Right hindlimb (tissue), 1 donor: ENCODE results near the gene ZNF526.
A peak's percentile ranks its signal among the peaks of the same experiment; 100 is the strongest.

ENCODE experiments used
- DNase-seq: peaks from one replicate; pipeline ENCODE4 v3.0.0-alpha.2; 2018

The ZNF526 gene

DNA sequence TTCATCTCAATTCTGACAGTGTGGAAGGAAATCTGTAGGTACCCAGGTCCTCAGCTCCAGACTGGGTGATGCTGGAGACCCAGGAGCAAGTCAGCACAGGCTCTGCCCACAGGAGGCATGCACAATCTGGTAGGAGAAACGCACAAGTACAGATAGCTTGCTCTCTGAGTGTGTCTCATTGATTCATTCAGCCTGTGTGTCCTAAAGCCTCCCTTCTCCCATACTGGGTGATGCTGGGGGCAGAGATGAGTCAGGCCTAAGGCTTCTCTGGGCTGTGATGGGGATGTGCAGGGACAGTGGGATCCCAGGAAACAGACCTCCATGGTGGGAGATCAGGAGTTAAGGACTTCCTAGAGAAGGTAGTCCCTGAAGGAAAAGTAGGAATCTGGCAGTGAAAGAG lies 6.8 kb downstream of the ZNF526 start:
- no peak for DNase-seq

DNA sequence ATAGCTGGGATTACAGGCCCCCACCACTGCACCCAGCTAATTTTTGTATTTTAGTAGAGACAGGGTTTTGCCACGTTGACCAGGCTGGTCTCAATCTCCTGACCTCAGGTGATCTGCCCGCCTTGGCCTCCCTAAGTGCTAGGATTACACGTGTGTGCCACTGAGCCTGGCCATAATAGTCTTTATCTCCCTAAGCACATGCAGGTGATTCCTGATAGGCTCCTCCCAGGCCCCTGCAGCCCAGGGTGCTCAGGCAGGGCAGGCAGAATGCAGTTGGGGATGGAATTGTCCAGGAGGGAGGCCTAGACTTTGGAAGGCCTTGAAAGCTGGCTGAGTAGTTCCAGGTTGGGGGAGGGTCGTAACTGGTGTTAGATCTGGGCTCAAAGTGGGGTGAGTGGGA lies 8.5 kb downstream of the ZNF526 start:
- DNase-seq, result no peak

DNA sequence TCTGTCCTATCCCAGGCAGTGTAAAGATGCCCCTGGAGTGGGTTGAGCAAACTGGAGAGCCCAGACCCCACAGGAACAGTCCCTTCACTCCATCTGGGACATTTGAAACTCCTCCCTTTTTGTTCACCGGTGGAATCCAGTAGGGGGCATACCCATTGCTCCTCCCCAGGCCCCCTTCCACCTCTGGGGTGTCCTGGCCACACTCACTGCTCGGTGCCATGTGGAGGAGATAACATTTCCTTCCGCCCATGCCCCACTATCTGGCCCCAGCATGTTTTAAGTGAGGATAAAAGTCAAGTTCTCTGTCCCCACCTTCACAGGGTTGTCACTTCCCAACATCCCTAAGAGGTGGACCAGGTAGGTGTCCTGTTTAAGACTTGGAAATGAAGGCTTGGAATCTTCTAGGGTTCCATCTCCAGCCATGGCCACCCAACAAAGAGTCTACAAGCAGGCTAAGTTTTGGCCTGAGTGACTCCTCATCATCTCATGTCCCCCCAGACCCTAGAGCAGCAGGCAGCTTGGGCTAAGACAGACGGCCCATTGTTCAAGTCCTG lies 9.3 kb downstream of the ZNF526 start:
- no peak for DNase-seq

DNA sequence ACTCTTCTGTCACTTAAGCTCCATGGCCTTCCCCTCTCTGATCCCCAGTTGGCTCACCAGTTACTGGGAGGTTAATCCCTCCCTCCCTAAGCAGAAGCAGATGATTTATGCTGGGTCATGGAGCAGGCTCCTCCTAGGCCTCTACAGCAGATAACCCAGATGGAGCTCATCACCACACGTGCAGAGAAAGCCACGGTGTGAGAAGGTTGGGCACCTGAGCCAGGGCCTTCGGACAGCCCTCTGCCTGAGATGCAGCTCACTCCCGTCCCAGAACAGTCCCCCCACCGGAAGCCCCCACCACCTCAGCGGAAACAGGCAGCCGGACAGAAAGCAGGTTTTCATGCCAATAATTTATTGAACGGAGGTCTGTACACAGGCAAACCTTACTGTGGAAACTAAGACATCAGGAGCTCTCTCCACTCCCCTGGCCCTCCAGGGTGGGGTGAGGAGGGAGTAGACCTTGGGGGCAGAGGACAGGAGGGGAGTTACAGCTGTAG lies 9.8 kb downstream of the ZNF526 start:
- no peak for DNase-seq

DNA sequence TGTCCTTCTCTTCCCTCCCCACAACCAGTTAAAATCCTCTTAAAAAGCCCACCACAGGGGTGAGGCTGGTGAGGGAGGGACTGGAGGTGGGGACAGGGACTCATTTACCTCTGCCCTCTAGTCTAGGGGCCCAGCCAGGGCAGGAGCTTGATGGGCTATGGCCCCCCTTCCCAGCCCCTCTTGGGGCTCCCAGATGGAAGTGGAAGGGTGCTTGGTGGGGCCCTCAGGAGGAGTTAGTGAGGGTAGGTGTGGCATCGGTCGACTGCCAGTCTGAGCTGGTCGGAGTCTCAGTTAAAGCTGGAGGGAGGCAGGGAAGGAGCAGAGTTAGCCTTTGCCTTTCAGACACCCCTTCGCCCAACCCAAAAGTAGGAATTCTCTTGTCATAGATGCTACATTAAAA lies 10.5 kb downstream of the ZNF526 start:
- DNase-seq, result no peak

DNA sequence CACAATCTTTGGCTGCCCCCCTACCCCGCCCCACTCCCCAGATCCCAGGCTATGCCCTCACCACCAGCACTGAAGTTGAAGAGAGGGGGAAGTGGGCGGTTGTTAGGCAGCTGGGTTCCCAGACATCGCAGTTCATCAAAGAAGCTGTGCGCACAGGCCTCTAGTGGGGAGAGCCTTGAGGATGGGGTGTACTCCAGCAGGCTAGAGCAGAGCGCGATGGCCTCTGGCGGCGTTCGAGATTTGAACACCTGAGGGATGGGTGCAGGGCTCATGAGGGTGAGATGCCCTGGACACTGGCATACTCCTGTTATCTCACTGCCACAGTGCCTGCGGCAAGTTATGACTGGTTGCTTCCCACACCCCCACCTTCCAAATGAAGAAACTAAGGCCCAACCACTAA lies 12.3 kb downstream of the ZNF526 start:
- DNase-seq, result no peak

DNA sequence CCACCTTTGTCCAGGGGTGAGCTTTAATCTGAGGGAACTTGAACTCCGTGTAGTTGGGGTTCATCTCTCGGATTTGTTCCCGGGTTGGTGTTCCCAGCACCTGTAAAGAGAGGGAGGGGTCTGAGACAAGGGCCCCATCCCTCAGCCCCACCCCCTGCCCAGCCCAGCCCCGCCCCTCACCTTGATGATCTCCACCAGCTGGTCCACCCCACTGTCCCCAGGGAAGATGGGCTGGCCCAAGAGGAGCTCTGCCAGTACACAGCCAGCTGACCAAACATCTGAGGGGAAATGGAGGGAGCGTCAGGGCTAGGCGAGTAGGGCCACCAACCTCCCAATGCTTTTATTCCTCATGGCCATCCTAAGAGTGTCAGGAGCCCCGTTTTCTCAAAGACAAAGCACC lies 13.0 kb downstream of the ZNF526 start:
- no peak for DNase-seq

DNA sequence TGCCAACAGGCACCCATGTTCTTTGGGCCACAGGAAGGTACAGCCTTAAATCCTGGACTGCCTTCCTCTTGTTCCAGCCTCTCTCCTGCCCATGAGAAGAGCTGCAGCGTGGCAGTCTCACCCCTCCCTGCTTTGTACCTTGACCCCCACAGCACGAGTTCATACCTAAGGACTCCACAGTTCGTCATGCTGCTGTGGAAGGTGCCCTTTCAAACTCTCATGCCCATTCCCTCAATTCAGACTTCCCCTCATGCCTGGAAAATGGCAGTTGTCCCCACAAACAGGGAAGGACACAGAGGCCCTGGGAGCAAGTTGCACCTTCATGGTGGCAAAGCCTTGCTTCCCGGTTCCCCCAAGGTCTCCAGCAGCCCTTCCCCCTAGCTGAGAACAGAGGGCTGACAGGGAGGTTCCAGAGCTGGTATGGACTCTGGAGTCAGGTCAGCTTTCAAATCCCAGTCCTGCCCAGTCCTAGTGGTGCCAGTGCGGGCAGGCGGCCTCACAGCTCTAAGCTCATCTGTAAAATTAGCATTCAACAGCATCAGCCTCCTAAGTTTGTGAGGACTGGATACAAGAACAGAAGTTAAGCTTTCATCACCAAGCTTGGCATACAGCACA lies 13.7 kb downstream of the ZNF526 start:
- no peak for DNase-seq

DNA sequence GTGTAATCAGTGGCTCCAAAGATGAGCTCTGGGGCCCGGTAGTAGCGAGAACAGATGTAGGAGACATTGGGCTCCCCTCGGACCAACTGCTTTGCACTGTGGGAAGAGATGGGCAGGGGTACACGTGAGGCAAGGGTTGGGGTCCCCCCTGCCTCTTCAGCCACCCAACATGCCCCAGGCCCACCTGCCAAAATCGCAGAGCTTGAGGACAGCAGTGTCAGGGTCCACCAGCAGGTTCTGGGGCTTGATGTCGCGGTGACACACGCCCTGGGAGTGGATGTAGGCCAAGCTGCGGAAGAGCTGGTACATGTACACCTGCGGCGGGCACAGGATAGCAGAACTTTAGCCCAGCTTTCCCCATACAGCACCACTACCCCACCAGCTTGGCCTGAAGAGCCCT lies 14.3 kb downstream of the ZNF526 start:
- DNase-seq, result no peak

DNA sequence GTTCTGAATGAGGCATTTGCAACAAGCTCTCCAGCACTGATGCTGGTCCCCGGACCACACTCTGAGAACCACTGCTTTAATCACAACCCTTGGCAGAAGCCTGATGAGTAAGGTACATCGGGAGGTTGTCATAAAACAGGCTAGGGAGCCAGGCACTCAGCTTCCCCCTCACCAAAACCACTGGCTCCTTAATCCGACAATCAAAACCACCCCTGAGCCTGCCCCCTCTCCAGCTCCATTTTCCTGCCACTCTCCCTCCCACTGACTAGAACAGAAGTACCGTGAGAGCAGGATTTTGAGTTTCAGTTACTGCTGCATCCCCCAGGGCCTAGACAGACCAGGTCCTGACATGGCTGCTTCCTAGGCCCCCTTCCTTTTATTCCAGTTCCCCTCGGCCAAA lies 15.1 kb downstream of the ZNF526 start:
- no peak for DNase-seq

DNA sequence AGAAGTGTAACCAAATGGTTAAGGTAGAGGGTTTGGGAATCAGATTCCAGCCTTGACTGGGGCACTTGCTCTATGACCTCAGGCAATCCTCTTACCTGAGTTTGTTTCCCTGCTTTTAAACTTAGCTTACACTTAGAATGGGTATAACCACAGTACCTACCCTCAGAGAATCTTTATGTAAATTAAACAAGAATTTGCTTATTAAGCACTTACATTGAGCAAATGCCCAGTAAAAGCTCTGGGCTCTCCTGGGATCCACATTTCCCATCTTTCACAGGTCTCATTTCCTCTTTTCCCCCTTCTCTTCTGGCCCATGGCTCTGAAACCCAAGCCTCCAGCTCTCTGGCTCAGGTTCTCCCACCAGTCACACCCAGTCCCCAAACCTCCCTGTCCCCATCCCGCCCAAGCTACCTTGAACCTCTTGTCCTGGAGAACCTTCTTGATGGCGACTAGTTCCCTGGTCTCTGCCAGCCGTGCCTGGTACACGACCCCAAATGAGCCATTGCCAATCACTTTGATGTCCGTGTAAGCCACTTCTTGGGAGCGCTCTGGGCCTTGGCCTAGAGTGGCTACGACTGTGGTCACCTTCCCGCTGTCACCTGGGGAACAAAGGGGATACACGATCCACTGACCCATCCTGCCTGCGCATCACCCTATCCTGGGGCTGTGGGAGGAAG lies 19.6 kb downstream of the ZNF526 start:
- DNase-seq, result no peak

DNA sequence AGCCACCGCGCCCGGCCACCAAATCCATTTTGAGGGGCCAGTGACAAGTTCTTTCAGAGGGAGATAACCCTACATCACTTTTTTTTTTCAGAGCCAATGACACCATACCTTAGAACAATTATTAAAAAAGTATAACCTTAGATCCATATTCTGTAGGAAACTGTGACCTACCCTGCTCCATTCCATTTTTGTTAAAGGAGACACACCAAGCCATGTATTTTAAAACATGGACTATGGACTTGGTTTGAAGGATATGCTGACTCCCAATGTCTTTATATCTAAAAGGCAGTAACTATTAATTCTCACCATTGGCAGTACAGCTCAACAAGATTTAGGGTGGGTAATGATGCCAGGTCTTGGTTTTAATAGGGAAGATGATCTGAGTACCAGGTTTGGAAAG lies 21.2 kb downstream of the ZNF526 start:
- no peak for DNase-seq

DNA sequence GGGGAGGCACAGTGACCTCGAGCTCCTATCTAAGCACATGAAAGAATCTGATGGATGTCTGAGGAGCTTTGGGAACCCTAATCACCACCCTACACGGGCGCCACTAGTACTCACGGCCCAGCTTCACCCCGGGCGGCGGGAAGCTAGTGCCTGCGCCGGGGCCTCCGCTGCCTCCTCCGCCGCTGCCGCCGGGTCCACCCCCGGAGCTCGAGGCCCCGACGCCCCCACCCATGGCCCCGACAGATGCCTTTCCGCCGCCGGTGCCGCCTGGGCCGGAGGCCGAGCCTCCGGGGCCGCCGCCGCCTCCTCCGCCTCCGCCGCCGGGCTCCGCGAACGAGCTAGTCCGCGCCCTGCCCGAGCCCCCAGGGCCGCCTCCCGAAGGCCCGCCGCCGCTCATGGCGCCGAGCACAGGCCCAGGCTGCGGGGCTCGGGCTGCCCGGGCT lies 22.0 kb downstream of the ZNF526 start:
- DNase-seq, result no peak

DNA sequence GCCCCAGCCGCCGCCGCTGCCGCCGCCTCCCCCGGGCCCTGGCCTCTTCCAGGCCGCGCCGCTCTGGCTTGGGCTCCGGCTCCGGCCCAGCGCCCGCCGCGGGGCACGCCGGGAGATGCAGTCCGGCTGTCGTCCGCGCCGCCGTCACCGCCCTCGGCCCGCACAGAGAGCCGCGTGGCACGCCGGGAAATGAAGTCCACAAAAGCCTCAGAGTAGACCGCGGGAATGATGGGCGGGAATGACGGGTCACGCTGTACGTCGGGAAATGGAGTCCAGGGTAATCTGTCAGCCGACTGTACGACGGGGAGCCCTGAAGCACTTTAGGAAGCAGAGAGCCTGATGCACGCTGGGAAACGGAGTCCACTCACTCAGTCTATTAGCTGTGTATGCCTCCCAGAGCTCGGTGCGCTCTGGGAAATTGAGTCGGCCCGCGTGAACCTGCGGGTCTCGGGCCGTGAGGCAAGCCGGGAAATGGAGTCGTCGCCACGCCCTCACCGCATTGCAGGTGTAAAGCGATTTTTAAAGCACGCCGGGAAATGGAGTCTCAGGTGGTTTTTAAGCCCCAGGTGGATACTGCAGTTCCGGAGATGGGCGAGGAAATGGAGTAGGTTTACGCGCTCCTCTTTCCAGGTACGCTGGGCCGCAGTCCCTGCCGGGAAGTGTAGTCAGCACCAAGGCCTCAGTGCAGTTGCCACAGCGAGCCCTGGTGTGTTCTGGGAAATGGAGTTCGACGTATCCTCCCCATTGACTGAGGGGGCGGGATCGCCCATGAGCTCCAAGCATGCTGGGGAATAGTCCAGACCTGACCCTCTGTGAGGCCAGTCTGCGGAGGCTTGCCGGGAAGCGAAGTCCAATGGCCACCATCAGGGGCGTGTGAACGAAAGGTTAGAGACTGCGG lies 22.6 kb downstream of the ZNF526 start, which contains the start of gene GSK3A:
Gene GSK3A (minus strand): TSS at position 91 of the 898 bp plus-strand sequence. CDS start 137 bp downstream, outside the sequence.
- peak; percentile 99 for DNase-seq

DNA sequence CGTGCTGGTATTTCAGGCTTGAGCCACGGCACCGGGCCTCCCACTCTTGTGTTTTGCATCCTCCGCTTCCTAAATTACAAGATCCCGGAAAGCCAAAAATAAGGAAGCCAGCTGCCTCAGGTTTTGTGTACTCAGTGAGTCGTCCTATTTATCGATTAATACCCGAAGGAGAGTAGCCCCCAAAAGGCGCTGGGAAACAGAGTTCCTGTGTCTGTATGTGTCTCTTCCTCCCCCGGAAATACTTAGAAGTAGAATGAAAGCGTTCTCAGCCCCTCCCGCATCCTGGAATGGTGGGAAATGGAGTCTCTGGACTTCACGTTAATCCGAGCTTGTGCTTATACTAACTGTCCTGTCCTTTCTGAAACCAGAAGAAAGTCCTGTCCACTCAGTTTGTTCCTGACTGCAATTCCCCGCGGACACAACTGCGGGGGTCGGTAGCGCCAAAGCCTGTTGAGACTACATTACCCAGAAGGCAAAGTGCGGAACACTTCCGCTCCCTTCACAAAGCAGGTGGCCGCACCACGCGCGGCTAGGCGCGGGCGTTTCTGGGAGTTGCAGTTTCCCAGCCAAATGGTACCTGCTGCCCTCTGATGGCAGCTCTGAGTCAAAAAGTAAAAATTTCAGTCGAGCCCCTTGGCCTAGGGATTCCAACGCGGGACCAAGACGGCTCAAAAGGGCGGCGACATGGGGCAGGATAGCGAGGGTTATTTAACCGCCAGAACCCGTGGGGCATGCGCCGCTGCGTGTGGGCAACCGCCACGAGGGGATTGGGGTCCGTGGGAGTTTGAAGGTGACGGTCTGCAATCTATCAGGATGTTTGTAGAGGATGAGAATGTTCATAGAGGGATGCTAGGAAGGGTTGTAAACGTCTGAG lies 24.5 kb downstream of the ZNF526 start:
- DNase-seq, result peak; percentile 96

DNA sequence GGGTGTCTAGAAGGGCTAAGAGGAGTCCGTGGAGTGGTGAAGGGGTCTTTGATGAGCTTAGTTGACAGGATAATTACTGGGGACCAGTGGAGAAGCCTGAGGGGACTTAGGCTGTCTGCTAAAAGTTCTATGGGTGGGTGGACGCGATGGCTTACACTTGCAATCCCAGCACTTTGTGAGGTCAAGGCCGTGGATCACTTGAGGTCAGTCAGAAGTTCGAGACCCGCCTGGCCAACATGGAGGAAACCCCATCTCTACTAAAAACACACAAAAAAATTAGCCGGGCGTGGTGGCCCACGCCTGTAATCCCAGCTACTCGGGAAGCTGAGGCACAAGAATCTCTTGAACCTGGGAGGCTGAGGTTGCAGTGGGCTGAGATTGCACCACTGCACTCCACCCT lies 25.1 kb downstream of the ZNF526 start:
- DNase-seq, result no peak

DNA sequence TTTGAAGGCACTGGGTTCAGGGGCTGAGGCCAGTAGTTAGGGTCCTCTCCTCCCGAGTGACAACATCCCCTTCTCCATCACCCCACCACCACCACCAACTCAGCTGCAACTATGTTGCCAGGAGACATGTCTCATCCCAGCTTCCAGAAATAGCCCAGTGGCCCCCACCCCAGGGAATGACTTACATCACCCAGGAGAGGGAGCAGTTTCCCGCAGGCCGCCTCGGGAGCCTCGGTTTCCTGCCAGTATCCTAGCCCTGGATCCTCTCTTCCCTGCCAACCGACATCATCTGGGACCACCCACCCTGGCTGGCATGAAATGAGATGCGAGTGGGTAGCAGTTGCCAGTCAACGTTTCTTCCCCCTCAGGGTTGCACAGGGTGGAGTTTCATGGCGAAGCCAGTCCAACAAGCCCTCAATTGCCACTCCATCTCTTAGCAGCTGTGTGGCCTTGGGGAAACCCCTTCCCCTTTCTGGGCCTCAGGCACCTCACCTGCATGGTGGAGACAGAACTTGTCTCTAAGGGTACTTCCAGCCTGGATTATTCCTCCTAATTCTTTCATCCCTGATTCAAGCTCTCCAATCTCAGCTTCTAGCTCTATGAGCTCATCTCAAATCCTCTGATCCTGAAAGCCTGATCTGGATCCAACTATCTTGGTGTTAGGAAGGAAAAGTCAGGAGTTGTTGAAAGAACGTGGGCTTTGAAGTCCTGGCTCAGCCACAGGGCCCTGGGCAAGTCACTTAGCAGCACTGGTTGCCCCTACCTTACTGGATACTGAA lies 26.2 kb downstream of the ZNF526 start:
- DNase-seq, result peak; percentile 81

DNA sequence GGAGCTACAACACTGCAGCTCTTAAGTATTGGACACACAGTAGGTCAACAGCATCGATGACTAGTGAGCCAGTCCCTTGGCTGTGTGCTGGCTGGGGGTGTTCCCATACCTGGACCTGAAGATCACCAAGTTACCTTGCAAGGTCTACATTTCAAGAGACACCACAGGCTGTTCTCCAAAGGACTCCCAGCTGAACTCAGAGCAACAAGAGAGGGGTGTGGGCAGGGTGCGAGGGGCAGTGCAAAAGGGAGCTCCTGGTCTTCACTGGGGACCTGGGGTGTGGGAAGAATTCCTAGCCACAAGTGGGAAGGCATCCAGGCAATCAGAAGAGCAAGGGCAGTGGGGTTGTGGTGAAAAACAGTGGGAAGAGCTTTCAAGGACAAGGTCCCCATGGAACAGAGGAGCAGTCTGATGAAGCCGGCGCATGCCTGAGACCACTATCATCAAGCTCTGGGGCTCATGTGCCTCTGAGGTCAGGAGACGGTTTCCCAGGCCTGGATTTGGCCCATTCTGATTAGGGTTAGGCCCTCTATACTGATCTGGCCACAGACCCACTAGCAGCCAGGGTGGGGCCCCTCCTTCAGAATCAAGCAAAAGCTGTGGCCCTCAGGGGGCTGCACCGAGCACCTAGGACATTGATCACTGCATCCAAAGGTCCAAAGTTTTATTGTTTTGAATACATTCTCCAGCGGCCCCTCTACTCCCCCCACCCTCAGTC lies 27.0 kb downstream of the ZNF526 start:
- DNase-seq, result peak; percentile 19

DNA sequence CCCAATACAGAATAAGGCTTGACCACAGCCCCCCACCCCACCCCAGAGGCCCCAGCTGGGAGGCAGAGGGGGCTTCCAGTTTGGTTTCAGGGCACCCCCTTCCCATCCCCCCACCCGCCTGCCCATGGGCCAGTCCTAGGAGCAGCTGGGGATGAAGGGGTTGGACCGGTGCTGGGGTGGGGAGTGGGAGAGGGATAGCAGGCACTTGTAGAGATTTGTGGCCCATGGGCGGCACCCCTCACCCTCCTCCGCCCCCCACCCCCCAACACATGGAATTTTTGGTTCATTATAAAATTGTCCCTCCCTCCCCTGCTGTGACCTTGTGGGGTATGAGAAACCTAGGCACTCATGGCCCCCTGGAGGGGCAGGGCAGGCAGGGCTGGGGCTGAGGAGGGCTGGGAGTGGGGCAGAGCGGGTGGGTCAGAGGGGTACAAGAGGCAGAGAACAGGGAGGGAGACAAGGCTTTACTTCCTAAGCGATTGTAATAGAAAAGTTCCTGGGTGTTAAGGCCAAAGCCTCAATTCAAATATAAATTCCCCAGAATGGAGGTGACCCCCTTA lies 27.6 kb downstream of the ZNF526 start:
- DNase-seq, result peak; percentile 25
